HCT116 (cell line): ENCODE results near the gene THSD8.

Source experiments
- CEBPB ChIP-seq: IDR thresholded peaks from 2 replicates; pipeline ENCODE4 v1.6.1; 2012; ENCODE audit warnings: low read depth
- CTCF ChIP-seq, 3 experiments: fragments of 200-600 bp in 1 of 3; sonication (generic) in 1 of 3; IDR thresholded peaks in 2 of 3; conservative IDR thresholded peaks in 1 of 3; 2 replicates each; pipeline ENCODE4 v1.5.1; 2012 to 2017; ENCODE audit warnings: low read depth in 2 of 3, low read length in 2 of 3, antibody characterized with exemption in 1 of 3, borderline replicate concordance in 1 of 3, control low read depth in 1 of 3, mild to moderate bottlenecking in 1 of 3, mixed read lengths in 1 of 3, mixed run types in 1 of 3, moderate library complexity in 1 of 3; ENCODE audit not compliant: insufficient read depth in 1 of 3
- EZH2phosphoT487 ChIP-seq: fragments of 200-600 bp; IDR thresholded peaks from 2 replicates; pipeline ENCODE4 v1.6.1; 2018; ENCODE audit warnings: antibody characterized with exemption, borderline replicate concordance
- MAX ChIP-seq: IDR thresholded peaks from 2 replicates; pipeline ENCODE4 v1.6.1; 2012
- POLR2A ChIP-seq: IDR thresholded peaks from 2 replicates; pipeline ENCODE4 v1.7.0; 2011; ENCODE audit warnings: borderline replicate concordance; ENCODE audit not compliant: insufficient read depth, insufficient read length; ENCODE audit errors: extremely low read depth
- POLR2AphosphoS5 ChIP-seq: IDR thresholded peaks from 2 replicates; pipeline ENCODE4 v1.6.1; 2011; ENCODE audit warnings: mild to moderate bottlenecking, low read depth, low read length, moderate library complexity
- RAD21 ChIP-seq: IDR thresholded peaks from 2 replicates; pipeline ENCODE4 v1.6.1; 2012; ENCODE audit warnings: low read depth, mild to moderate bottlenecking
- SIN3A ChIP-seq: IDR thresholded peaks from 2 replicates; pipeline ENCODE4 v1.6.1; 2012; ENCODE audit warnings: low read depth
- TCF7L2 ChIP-seq: IDR thresholded peaks from 2 replicates; pipeline ENCODE4 v1.7.0; 2011; ENCODE audit warnings: borderline replicate concordance, inconsistent platforms; ENCODE audit not compliant: insufficient read depth, insufficient read length; ENCODE audit errors: extremely low read depth
- YY1 ChIP-seq: IDR thresholded peaks from 2 replicates; pipeline ENCODE4 v1.6.1; 2011; ENCODE audit warnings: low read length, low read depth, moderate library complexity, mild to moderate bottlenecking; ENCODE audit not compliant: insufficient replicate concordance; ENCODE audit errors: extremely low read depth
- TF ChIP-seq, protein P1 (sequence below): IDR thresholded peaks from 2 replicates; pipeline ENCODE4 v1.6.1; 2011; ENCODE audit warnings: mild to moderate bottlenecking, low read length, moderate library complexity; ENCODE audit not compliant: insufficient replicate concordance; ENCODE audit errors: extremely low read depth

DNA sequence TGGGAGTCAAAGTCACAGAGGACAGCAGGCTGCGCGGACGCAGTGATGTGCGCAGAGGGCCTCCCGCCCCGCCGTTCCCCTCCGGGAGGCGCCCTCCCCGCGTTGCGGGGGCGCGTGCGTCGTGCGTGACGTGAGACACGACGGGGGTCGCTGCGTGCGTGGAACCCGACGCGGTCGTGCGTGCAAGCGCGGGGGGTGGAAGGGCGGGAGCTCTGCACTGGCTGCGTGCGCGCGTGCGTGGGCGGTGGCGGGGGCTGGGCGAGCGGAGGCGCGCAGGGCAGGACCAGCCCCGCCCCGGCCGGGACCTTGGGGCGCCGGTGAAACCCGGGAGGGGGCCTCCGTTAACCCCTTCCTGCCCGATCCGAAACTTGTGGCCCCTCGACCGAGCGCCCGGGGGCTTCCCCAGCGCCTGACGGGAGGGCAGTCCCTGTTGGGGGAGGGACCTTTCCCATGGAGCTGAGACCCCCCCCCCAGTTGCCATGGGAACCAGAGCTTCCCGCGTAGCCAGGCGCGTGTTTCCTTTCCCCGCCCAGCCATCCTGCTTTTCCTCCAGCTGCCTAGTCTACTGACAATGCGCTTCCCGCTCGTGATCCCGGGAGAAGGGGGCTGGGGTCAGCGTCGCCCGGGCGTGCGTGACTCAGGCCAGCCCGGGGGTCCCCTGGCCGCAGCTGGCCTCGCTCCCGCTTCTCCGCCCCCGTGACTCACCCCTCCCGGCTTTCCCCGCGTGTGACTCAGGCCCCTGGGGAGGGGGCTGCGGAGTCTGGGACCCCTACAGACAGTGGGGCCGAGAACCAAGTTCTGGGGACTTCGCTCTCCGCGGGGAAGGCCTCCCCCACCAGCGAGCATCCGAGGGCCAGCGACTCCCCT lies 19.2 kb upstream of the THSD8 start:
- TF ChIP-seq, protein P1, sequence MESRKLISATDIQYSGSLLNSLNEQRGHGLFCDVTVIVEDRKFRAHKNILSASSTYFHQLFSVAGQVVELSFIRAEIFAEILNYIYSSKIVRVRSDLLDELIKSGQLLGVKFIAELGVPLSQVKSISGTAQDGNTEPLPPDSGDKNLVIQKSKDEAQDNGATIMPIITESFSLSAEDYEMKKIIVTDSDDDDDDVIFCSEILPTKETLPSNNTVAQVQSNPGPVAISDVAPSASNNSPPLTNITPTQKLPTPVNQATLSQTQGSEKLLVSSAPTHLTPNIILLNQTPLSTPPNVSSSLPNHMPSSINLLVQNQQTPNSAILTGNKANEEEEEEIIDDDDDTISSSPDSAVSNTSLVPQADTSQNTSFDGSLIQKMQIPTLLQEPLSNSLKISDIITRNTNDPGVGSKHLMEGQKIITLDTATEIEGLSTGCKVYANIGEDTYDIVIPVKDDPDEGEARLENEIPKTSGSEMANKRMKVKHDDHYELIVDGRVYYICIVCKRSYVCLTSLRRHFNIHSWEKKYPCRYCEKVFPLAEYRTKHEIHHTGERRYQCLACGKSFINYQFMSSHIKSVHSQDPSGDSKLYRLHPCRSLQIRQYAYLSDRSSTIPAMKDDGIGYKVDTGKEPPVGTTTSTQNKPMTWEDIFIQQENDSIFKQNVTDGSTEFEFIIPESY: no peak
- no peak for TF ChIP-seq CTCF (IDR thresholded peaks at IDR 0.05 in 2 of 3, conservative IDR thresholded peaks at IDR 0.05 in 1 of 3; ENCODE audit: borderline replicate concordance in 1 of 3, insufficient read depth in 1 of 3, low read depth in 2 of 3, low read length in 2 of 3)
- no peak for TF ChIP-seq SIN3A
- TF ChIP-seq YY1: no peak
- no peak for TF ChIP-seq POLR2A
- TF ChIP-seq TCF7L2: no peak
- no peak for TF ChIP-seq MAX
- TF ChIP-seq EZH2phosphoT487: no peak
- no peak for TF ChIP-seq RAD21
- TF ChIP-seq POLR2AphosphoS5: no peak
- TF ChIP-seq CEBPB: no peak
